Bronchial epithelial cell (primary cell): Measurements from ENCODE around the gene PITPNM3. TPM values are rescaled to one million over a fixed set of nuclear protein-coding genes. Genes with fewer than 3 reads are reported as not detected.

ENCODE experiments used
- DNase-seq: peaks from one replicate; pipeline ENCODE4 v3.0.0-alpha.2; 2010; ENCODE audit warnings: low read depth
- FAIRE-seq: peaks from 2 replicates; lab custom pipeline; 2011; peaks lifted over from hg19 to GRCh38; lab: Jason Lieb, UNC
- H3K27me3 ChIP-seq: 2 replicates; pipeline ENCODE4 v1.5.1; 2011; ENCODE audit warnings: low read length; ENCODE audit not compliant: control insufficient read depth, insufficient read depth
- H3K36me3 ChIP-seq: 2 replicates; pipeline ENCODE4 v1.5.1; 2011; ENCODE audit warnings: low read length; ENCODE audit not compliant: control insufficient read depth, insufficient read depth
- H3K4me3 ChIP-seq: 2 replicates; pipeline ENCODE4 v1.5.1; 2011; ENCODE audit warnings: mild to moderate bottlenecking, low read depth, low read length, control low read depth
- total RNA-seq: library from RNA; depleted of rRNA; stranded (reverse); fragments of >200 nt; gene quantifications from 2 replicates; pipeline ENCODE4 v1.2.1, GENCODE V29; 2014
- TF ChIP-seq, protein P1 (sequence below): IDR thresholded peaks from 2 replicates; pipeline ENCODE4 v1.5.1; 2011; ENCODE audit warnings: mild to moderate bottlenecking, moderate library complexity, low read length, control low read depth, inconsistent platforms; ENCODE audit not compliant: insufficient read depth, severe bottlenecking

Gene PITPNM3
- total RNA-seq, 1 donor from 2014 or later: 25.0 TPM

- no peaks in the 10 kb centered on the region for H3K27me3 ChIP-seq
- H3K4me3 ChIP-seq: no peak overlapping the region
- DNase-seq (no peak), FAIRE-seq (no peak)
- peaks cover 36% of the 10 kb centered on the region for H3K36me3 ChIP-seq
- TF ChIP-seq, protein P1, sequence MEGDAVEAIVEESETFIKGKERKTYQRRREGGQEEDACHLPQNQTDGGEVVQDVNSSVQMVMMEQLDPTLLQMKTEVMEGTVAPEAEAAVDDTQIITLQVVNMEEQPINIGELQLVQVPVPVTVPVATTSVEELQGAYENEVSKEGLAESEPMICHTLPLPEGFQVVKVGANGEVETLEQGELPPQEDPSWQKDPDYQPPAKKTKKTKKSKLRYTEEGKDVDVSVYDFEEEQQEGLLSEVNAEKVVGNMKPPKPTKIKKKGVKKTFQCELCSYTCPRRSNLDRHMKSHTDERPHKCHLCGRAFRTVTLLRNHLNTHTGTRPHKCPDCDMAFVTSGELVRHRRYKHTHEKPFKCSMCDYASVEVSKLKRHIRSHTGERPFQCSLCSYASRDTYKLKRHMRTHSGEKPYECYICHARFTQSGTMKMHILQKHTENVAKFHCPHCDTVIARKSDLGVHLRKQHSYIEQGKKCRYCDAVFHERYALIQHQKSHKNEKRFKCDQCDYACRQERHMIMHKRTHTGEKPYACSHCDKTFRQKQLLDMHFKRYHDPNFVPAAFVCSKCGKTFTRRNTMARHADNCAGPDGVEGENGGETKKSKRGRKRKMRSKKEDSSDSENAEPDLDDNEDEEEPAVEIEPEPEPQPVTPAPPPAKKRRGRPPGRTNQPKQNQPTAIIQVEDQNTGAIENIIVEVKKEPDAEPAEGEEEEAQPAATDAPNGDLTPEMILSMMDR: no peak
Measured at GRCh38 chr17:6465206-6466003, 91.0 kb downstream of the PITPNM3 start.

GRCh38 chr17:6464446-6465041 lies 91.8 kb downstream of the PITPNM3 start:
- DNase-seq (no peak), FAIRE-seq (no peak)
- Histone ChIP-seq H3K4me3 (no peak overlapping the region), H3K36me3 (peaks cover 37% of the 10 kb centered on the region), H3K27me3 (no peaks in the 10 kb centered on the region)
- TF ChIP-seq, protein P1: no peak

- FAIRE-seq: no peak
- DNase-seq: no peak
- Histone ChIP-seq H3K36me3 (peaks cover 35% of the 10 kb centered on the region), H3K27me3 (no peaks in the 10 kb centered on the region), H3K4me3 (no peak overlapping the region)
- TF ChIP-seq, protein P1: no peak
Measured at GRCh38 chr17:6463616-6464445, 92.5 kb downstream of the PITPNM3 start.

DNA sequence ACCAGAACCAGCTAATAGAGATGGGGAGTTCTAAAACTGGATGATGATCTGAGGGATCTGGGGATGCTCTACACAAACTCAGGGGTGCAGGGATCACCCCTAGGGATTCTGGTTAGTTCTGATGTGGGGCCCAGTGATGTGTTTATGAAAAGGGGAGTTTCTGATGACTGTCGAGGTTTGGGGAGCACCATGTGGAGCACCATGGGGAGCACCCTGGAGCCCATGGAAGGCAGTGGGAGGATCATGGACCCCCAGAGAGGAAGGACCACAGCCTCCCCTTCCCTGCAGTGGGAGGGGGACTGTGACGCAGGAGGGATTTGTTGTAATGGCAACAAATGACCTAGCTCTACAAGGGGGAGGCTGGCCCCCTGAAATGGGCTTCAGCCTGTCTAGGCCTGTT lies 93.7 kb downstream of the PITPNM3 start:
- H3K36me3 ChIP-seq: peaks cover 33% of the 10 kb centered on the region
- TF ChIP-seq, protein P1: no peak
- no peak for FAIRE-seq
- no peaks in the 10 kb centered on the region for H3K27me3 ChIP-seq
- DNase-seq: no peak
- H3K4me3 ChIP-seq: no peak overlapping the region

DNA sequence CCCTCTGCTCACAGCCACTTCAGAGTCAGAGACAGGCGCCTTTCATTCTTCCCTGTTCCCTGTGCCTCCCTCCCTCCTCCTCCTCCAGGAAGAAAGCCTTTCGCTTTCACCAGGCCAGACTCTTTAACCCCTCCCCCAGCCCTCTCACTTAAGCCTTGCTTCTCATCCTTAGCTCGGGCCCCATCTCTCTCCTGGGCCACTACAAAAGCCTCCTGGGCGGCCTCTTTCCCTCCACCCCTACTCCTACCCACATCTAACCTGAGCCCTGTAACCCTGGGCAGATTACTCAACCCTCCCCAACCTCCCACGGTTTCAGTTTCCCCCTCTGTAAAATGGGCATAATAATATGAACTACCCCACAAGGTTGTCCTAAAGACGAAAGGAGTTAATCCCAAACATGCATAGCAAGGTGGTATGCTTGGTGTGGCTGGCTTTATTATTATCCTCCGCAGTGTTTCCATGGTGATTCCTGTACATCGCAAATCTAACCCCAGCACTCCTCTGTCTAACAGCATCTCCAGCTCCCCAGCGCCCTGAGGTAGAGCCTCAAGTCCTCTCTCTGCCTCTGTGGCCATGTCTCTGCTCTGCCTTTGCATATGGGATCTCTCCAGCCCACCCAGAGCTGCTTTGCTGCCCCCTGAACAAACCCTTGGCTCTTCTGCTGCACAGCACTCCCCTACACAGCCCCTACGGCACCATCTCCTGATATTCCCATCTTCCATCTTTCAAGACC lies 94.4 kb downstream of the PITPNM3 start:
- no peak for FAIRE-seq
- TF ChIP-seq, protein P1: no peak
- no peaks in the 10 kb centered on the region for H3K27me3 ChIP-seq
- no peak overlapping the region for H3K4me3 ChIP-seq
- no peak for DNase-seq
- peaks cover 32% of the 10 kb centered on the region for H3K36me3 ChIP-seq
